BJ (cell line): ENCODE measurements around the gene NOS1AP. TPM values are rescaled to one million over a fixed set of nuclear protein-coding genes. Genes with fewer than 3 reads are reported as not detected.

Experiments used
- CTCF ChIA-PET: fragments of 350-600 bp; formaldehyde crosslinking; extraction: SDS; loops from one replicate; lab custom pipeline; 2021; ENCODE audit warnings: antibody characterized with exemption, inconsistent platforms; lab: Yijun Ruan, JAX
- POLR2A ChIA-PET: fragments of 300-600 bp; sonication (Branson Sonifier 250); formaldehyde crosslinking; extraction: SDS; loops from one replicate; lab custom pipeline; 2021; ENCODE audit warnings: antibody characterized with exemption; lab: Charles Lee
- DNase-seq: peaks from one replicate; pipeline ENCODE4 v3.0.0-alpha.2; 2011; ENCODE audit warnings: low read depth
- H3K27me3 ChIP-seq: 2 replicates; pipeline ENCODE4 v1.6.0; 2011; ENCODE audit warnings: low read length; ENCODE audit not compliant: control insufficient read depth, insufficient read depth
- H3K36me3 ChIP-seq: 2 replicates; pipeline ENCODE4 v1.5.1; 2011; ENCODE audit warnings: low read length; ENCODE audit not compliant: control insufficient read depth, insufficient read depth
- H3K4me3 ChIP-seq: 2 replicates; pipeline ENCODE4 v1.5.1; 2011; ENCODE audit warnings: low read depth, mild to moderate bottlenecking, control low read depth, low read length
- CTCF ChIP-seq: IDR thresholded peaks from 2 replicates; pipeline ENCODE4 v1.5.1; 2011; ENCODE audit warnings: low read depth, mild to moderate bottlenecking, control low read depth, inconsistent platforms, low read length, moderate library complexity; ENCODE audit not compliant: insufficient read depth
- polyA plus RNA-seq: library from polyadenylated mRNA; depleted of rRNA; stranded (reverse); fragments of >200 nt; gene quantifications from 2 replicates; pipeline ENCODE4 v1.2.3, GENCODE V29; 2011

Gene NOS1AP
- polyA plus RNA-seq, 1 experiment, result 0.50 TPM

- CTCF ChIA-PET, result interaction anchor here (1.2 to 3.8 kb wide), 4 partner anchors 8 to 14 kb away, joined by 5 to 24 read pairs (median 8); no protein-coding TSS in a partner anchor
- POLR2A ChIA-PET, result no interaction called here
- no peak for DNase-seq
- no peak overlapping the region for H3K4me3 ChIP-seq
- no peaks in the 10 kb centered on the region for H3K36me3 ChIP-seq
- H3K27me3 ChIP-seq, result no peaks in the 10 kb centered on the region
- no peak for TF ChIP-seq CTCF
Measured at GRCh38 chr1:162380061-162380846, 310.8 kb downstream of the NOS1AP start.

DNA sequence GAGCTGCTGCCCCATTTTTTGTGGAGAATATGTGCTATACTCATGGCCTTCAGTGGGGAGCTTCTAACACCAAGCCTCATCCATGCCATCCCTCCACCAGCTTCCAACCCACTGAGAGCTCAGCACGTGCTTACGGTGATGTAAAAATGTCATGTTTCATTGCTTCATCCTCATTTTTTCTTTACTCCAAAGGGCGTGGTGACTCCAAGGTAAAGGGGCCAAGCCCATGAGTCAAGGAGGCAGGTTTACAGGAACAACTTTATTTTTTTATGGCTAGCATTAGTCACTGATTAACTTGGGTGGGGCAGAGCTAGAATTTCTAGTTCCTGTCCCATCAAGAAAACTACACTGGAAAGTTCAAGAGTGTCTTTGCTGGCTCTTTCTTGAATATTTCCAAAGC lies 311.9 kb downstream of the NOS1AP start, which contains the start of gene C1orf226:
C1orf226 (plus strand) TSS at position 346 of the 400 bp plus-strand sequence. CDS start 174 bp downstream, outside the sequence.
- Histone ChIP-seq H3K4me3 (no peak within 1 kb of the TSS), H3K36me3 (no peaks in the 10 kb centered on the region), H3K27me3 (no peaks in the 10 kb centered on the region)
- DNase-seq, result no peak
- ChIA-PET CTCF (interaction anchor here (1.2 to 3.8 kb wide), 4 partner anchors 8 to 15 kb away, joined by 5 to 24 read pairs (median 8); no protein-coding TSS in a partner anchor), POLR2A (no interaction called here)
- no peak for TF ChIP-seq CTCF

- ChIA-PET POLR2A (interaction anchor here (0.7 kb wide), 1 partner anchor 22 kb away, joined by 3 read pairs; no protein-coding TSS in a partner anchor), CTCF (interaction anchor here (2.6 to 3.8 kb wide), 2 partner anchors 9 to 10 kb away, joined by 9 to 24 read pairs; no protein-coding TSS in a partner anchor)
- TF ChIP-seq CTCF, result no peak
- Histone ChIP-seq H3K36me3 (no peaks in the 10 kb centered on the region), H3K4me3 (no peak overlapping the region), H3K27me3 (no peaks in the 10 kb centered on the region)
- DNase-seq, result no peak
Measured at GRCh38 chr1:162381941-162382750, 312.7 kb downstream of the NOS1AP start.

DNA sequence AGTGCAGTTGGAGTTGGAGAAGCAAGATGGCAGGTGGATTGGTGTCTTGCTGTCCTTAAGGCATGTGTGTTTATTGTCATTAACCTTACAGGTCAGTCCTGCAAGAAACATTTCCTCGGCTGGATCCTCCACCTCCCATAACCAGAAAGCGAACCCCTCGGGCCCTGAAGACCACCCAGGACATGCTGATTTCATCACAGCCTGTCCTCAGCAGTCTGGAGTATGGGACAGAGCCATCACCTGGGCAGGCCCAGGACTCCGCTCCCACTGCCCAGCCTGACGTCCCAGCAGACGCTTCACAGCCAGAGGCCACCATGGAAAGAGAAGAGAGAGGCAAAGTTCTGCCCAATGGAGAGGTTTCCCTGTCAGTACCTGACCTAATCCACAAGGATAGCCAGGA lies 313.6 kb downstream of the NOS1AP start:
- Histone ChIP-seq H3K36me3 (no peaks in the 10 kb centered on the region), H3K4me3 (no peak overlapping the region), H3K27me3 (no peaks in the 10 kb centered on the region)
- DNase-seq, result no peak
- CTCF ChIA-PET, result interaction anchor here (2.6 to 3.8 kb wide), 2 partner anchors 8 to 11 kb away, joined by 9 to 24 read pairs; no protein-coding TSS in a partner anchor
- POLR2A ChIA-PET, result interaction anchor here (0.7 kb wide), 1 partner anchor 23 kb away, joined by 3 read pairs; no protein-coding TSS in a partner anchor
- TF ChIP-seq CTCF, result no peak
